SU-DHL-6 (cell line): ENCODE results near the gene RTP2.
A peak's percentile ranks its signal among the peaks of the same experiment; 100 is the strongest.

ENCODE experiments used
- H2AFZ ChIP-seq: fragments of 200-600 bp; sonication (generic); 2 replicates; pipeline ENCODE4 v1.6.1; 2014; ENCODE audit warnings: low read depth, mild to moderate bottlenecking, moderate library complexity, mixed read lengths, antibody characterized with exemption, low read length; ENCODE audit not compliant: severe bottlenecking
- H3F3A ChIP-seq: fragments of 200-600 bp; shearing (Covaris generic); 2 replicates; pipeline ENCODE4 v1.6.0; 2016; ENCODE audit warnings: antibody characterized with exemption, mild to moderate bottlenecking; ENCODE audit not compliant: insufficient read depth
- H3K27ac ChIP-seq: fragments of 200-600 bp; sonication (generic); 2 replicates; pipeline ENCODE4 v1.5.1; 2016; ENCODE audit warnings: low read depth, mild to moderate bottlenecking, low read length, moderate library complexity, mixed read lengths
- H3K27me3 ChIP-seq: fragments of 200-600 bp; sonication (generic), shearing (Covaris generic); 2 replicates; pipeline ENCODE4 v1.6.0; 2014; ENCODE audit warnings: mild to moderate bottlenecking, low read length
- H3K36me3 ChIP-seq: fragments of 200-600 bp; sonication (generic); 2 replicates; pipeline ENCODE4 v1.6.1; 2014; ENCODE audit warnings: mild to moderate bottlenecking, low read length, mixed read lengths
- H3K4me2 ChIP-seq: fragments of 300-600, 200-600 bp; shearing (Covaris generic), sonication (generic); 2 replicates; pipeline ENCODE4 v1.6.0; 2014; ENCODE audit warnings: low read length, low read depth, mild to moderate bottlenecking; ENCODE audit not compliant: poor library complexity, severe bottlenecking
- H3K4me3 ChIP-seq: fragments of 200-600 bp; sonication (generic); 2 replicates; pipeline ENCODE4 v1.5.1; 2014; ENCODE audit warnings: antibody characterized with exemption, low read length, mild to moderate bottlenecking, mixed read lengths; ENCODE audit not compliant: insufficient read depth, poor library complexity, severe bottlenecking
- H3K79me2 ChIP-seq: fragments of 200-600 bp; sonication (generic); 2 replicates; pipeline ENCODE4 v1.6.1; 2014; ENCODE audit warnings: mild to moderate bottlenecking, low read length, moderate library complexity; ENCODE audit not compliant: insufficient read depth
- H3K9ac ChIP-seq: fragments of 200-600 bp; sonication (generic); 2 replicates; pipeline ENCODE4 v1.7.0; 2014; ENCODE audit warnings: mild to moderate bottlenecking, low read length
- H3K9me2 ChIP-seq: fragments of 200-600 bp; sonication (generic); replicated peaks from 2 replicates; pipeline ENCODE4 v1.6.1; 2014; ENCODE audit warnings: low read length; ENCODE audit not compliant: insufficient read depth
- H3K9me3 ChIP-seq: fragments of 200-600 bp; sonication (generic); 2 replicates; pipeline ENCODE4 v1.6.1; 2014; ENCODE audit warnings: low read length, mixed read lengths; ENCODE audit not compliant: insufficient read depth
- H4K20me1 ChIP-seq: fragments of 200-600 bp; sonication (generic); 2 replicates; pipeline ENCODE4 v1.6.1; 2014; ENCODE audit warnings: low read depth, mild to moderate bottlenecking, antibody characterized with exemption, low read length, moderate library complexity, mixed read lengths
- EZH2phosphoT487 ChIP-seq: fragments of 200-600 bp; sonication (generic), shearing (Covaris generic); conservative IDR thresholded peaks from 2 replicates; pipeline ENCODE4 v1.6.1; 2018; ENCODE audit warnings: mild to moderate bottlenecking, antibody characterized with exemption, low read length, moderate library complexity, mixed read lengths
- TF ChIP-seq, protein P1 (sequence below): fragments of 200-600 bp; sonication (generic); IDR thresholded peaks from one replicate; pipeline ENCODE4 v1.5.1; 2017; ENCODE audit warnings: antibody characterized with exemption, mild to moderate bottlenecking, low read length, moderate library complexity; ENCODE audit not compliant: insufficient read depth, poor library complexity, severe bottlenecking

The RTP2 gene

DNA sequence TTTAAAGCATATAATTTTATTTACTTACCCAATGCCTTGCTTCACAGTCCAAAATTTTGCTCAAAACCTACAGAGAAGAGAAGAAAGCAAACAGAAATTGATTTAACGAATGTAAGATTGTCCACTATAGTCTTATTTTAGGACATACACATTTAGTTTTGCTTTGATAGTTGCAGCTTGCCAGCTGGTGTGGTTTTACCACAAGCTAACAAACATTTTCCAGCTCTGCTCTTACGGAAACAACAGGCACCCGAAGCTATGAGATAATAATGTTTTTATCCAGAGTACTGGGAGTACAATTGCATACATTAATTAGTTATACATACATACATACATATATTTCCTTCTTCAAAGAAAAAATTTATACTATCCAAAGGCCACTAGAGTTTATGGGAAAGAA lies 32.5 kb upstream of the RTP2 start:
- H3K36me3 ChIP-seq: peaks cover 63% of the 10 kb centered on the region
- peaks cover 96% of the 10 kb centered on the region for H3F3A ChIP-seq
- H3K4me3 ChIP-seq: no peak overlapping the region
- H4K20me1 ChIP-seq: peaks cover 42% of the 10 kb centered on the region
- no peak overlapping the region for H3K9ac ChIP-seq
- H3K4me2 ChIP-seq: peak overlapping the region; percentile 97
- no peak for TF ChIP-seq EZH2phosphoT487
- TF ChIP-seq, protein P1, sequence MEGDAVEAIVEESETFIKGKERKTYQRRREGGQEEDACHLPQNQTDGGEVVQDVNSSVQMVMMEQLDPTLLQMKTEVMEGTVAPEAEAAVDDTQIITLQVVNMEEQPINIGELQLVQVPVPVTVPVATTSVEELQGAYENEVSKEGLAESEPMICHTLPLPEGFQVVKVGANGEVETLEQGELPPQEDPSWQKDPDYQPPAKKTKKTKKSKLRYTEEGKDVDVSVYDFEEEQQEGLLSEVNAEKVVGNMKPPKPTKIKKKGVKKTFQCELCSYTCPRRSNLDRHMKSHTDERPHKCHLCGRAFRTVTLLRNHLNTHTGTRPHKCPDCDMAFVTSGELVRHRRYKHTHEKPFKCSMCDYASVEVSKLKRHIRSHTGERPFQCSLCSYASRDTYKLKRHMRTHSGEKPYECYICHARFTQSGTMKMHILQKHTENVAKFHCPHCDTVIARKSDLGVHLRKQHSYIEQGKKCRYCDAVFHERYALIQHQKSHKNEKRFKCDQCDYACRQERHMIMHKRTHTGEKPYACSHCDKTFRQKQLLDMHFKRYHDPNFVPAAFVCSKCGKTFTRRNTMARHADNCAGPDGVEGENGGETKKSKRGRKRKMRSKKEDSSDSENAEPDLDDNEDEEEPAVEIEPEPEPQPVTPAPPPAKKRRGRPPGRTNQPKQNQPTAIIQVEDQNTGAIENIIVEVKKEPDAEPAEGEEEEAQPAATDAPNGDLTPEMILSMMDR: no peak
- no peaks in the 10 kb centered on the region for H3K9me2 ChIP-seq
- H3K27me3 ChIP-seq: no peaks in the 10 kb centered on the region
- H3K9me3 ChIP-seq: no peaks in the 10 kb centered on the region
- H3K79me2 ChIP-seq: peaks cover 93% of the 10 kb centered on the region
- no peak overlapping the region for H2AFZ ChIP-seq
- H3K27ac ChIP-seq: peak overlapping the region; percentile 92

DNA sequence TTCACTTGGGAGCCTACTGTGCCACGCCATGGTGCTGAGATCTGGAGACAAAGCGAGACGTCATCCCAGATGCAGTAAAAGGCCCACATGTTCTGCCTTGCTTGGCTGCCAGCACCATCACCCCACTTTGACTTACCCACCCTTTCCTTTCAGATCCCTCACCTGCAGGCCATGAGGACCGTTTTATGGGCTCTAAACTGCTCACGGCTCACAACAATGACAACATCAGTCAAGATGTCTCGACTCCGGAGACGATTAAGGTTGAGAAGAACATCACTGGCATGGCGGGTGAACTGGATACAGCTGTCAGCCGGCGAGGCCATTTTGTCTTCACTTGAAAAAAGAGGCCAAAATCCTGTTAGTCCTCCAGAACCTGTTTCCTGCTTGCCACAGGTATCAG lies 31.0 kb upstream of the RTP2 start:
- Histone ChIP-seq H4K20me1 (peaks cover 55% of the 10 kb centered on the region), H3K4me3 (no peak overlapping the region), H3K9me3 (no peaks in the 10 kb centered on the region), H3F3A (peaks cover 96% of the 10 kb centered on the region), H3K9me2 (no peaks in the 10 kb centered on the region), H3K4me2 (no peak overlapping the region), H3K27ac (no peak overlapping the region), H3K9ac (no peak overlapping the region), H3K27me3 (no peaks in the 10 kb centered on the region), H3K36me3 (peaks cover 71% of the 10 kb centered on the region), H2AFZ (no peak overlapping the region), H3K79me2 (peaks cover 89% of the 10 kb centered on the region)
- TF ChIP-seq EZH2phosphoT487: no peak
- TF ChIP-seq, protein P1: no peak

DNA sequence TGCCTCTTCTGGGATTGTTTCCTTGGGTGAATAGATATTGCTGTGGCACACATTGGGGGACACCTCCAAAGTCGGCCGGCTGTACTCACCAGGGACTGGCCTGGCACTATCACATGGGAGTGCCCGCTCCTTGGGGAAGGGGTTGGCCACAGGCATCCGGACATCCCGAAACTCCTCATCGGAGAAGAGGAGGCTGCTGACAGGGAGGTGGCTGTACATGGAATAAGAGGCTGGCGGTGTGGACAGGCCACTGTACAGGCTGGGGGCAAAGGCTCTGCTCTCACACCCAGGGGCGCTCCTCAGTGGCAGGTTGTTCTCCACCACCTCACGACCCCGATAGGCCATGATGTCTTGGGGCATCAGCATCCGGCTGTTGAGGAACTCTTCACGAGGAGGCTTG lies 27.2 kb upstream of the RTP2 start:
- no peak for TF ChIP-seq EZH2phosphoT487
- TF ChIP-seq, protein P1: no peak
- Histone ChIP-seq H2AFZ (no peak overlapping the region), H3K79me2 (peaks cover 58% of the 10 kb centered on the region), H3K9me3 (no peaks in the 10 kb centered on the region), H3K9ac (no peak overlapping the region), H3K27ac (no peak overlapping the region), H4K20me1 (peaks cover 65% of the 10 kb centered on the region), H3K27me3 (no peaks in the 10 kb centered on the region), H3K36me3 (peaks cover 94% of the 10 kb centered on the region), H3K4me3 (no peak overlapping the region), H3F3A (peaks cover 95% of the 10 kb centered on the region), H3K9me2 (no peaks in the 10 kb centered on the region), H3K4me2 (no peak overlapping the region)
